GM12878 (cell line): ENCODE data around the gene AKNA. TPM values are rescaled to one million over a fixed set of nuclear protein-coding genes. Genes with fewer than 3 reads are reported as not detected.
"Not testable (repeated sequence)": the region's sequence is repeated elsewhere in the genome, so short reads cannot be mapped to it uniquely, and the experiment has no call there.

Experiments used
- ATAC-seq: fragments of 200-7000 bp; cut with Tn5 transposase; 3 replicates; pipeline ENCODE4 v1.9.1; 2020; ENCODE audit warnings: mild to moderate bottlenecking, moderate library complexity
- BruUV-seq: library from RNA; stranded (reverse); fragments of 400-500 nt; replicated peaks from 2 replicates; lab custom pipeline; 2021; lab: Mats Ljungman, UMichigan
- CTCF ChIA-PET: fragments of 300-600 bp; sonication (Branson Sonifier 250); formaldehyde crosslinking; extraction: SDS; loops from one replicate; lab custom pipeline; 2021; ENCODE audit warnings: inconsistent platforms; lab: Yijun Ruan, JAX
- POLR2A ChIA-PET: fragments of 350-600 bp; formaldehyde crosslinking; extraction: SDS; loops from one replicate; lab custom pipeline; 2021; ENCODE audit warnings: inconsistent platforms; lab: Charles Lee
- RAD21 ChIA-PET: fragments of 300-600 bp; sonication (Branson Sonifier 250); formaldehyde crosslinking; loops from one replicate; lab custom pipeline; 2023; ENCODE audit warnings: antibody characterized with exemption; ENCODE audit not compliant: unreplicated experiment; lab: Charles Lee
- SMC1A ChIA-PET: fragments of 300-600 bp; sonication (Branson Sonifier 250); formaldehyde crosslinking; loops from one replicate; lab custom pipeline; 2023; ENCODE audit not compliant: unreplicated experiment, uncharacterized antibody; lab: Charles Lee
- DNase-seq: peaks from one replicate; pipeline ENCODE4 v3.0.0-alpha.2; 2011; ENCODE audit warnings: low read depth, low spot score
- FAIRE-seq: peaks from 3 replicates; lab custom pipeline; 2011; peaks lifted over from hg19 to GRCh38; lab: Jason Lieb, UNC
- H2AFZ ChIP-seq: 2 replicates; pipeline ENCODE4 v1.6.0; 2011; ENCODE audit warnings: low read depth, low read length, control low read depth; ENCODE audit not compliant: control insufficient read depth
- H3K27ac ChIP-seq: 2 replicates; pipeline ENCODE4 v1.5.1; 2011; ENCODE audit warnings: control low read depth; ENCODE audit not compliant: control insufficient read depth, insufficient read depth
- H3K27me3 ChIP-seq, 2 experiments: replicated peaks in 1 of 2; 2 replicates each; pipeline versions ENCODE4 v1.6.0 to v1.6.1; 2011; ENCODE audit warnings: low read length in 1 of 2; ENCODE audit not compliant: control insufficient read depth in 2 of 2, insufficient read depth in 2 of 2
- H3K36me3 ChIP-seq, 2 experiments: 2 replicates each; pipeline ENCODE4 v1.5.1; 2011; ENCODE audit warnings: low read length in 1 of 2; ENCODE audit not compliant: control insufficient read depth in 2 of 2, insufficient read depth in 2 of 2
- H3K4me1 ChIP-seq: 2 replicates; pipeline ENCODE4 v1.6.1; 2011; ENCODE audit warnings: mild to moderate bottlenecking, low read length, moderate library complexity, mixed read lengths; ENCODE audit not compliant: control insufficient read depth, insufficient read depth
- H3K4me2 ChIP-seq: 2 replicates; pipeline ENCODE4 v1.6.0; 2011; ENCODE audit warnings: control low read depth; ENCODE audit not compliant: control insufficient read depth, insufficient read depth
- H3K4me3 ChIP-seq: fragments of 200-600 bp; sonication (generic); 2 replicates; pipeline ENCODE4 v1.5.1; 2016
- H3K79me2 ChIP-seq: 2 replicates; pipeline ENCODE4 v1.6.0; 2011; ENCODE audit warnings: low read length; ENCODE audit not compliant: control insufficient read depth, insufficient read depth
- H3K9ac ChIP-seq: 2 replicates; pipeline ENCODE4 v1.8.0; 2011; ENCODE audit warnings: low read length, control low read depth, mixed read lengths; ENCODE audit not compliant: control insufficient read depth, insufficient read depth
- H3K9me3 ChIP-seq: replicated peaks from 3 replicates; pipeline ENCODE4 v1.5.1; 2011; ENCODE audit warnings: mild to moderate bottlenecking, low read length; ENCODE audit not compliant: control insufficient read depth, insufficient read depth
- H4K20me1 ChIP-seq: 2 replicates; pipeline ENCODE4 v1.6.0; 2011; ENCODE audit not compliant: control insufficient read depth, insufficient read depth
- WGBS: methylation state at CpG from one replicate; pipeline ENCODE4 v1.1.6; 2016; ENCODE audit warnings: low lambda C conversion rate; ENCODE audit not compliant: insufficient replicate concordance, insufficient coverage; ENCODE audit errors: missing lambda C conversion rate; 5-methylcytosine and 5-hydroxymethylcytosine counted together
- in situ Hi-C: fragments of 300-500 bp; cut with MboI; formaldehyde crosslinking; loops from 9 replicates; pipeline ENCODE4 v1.14.3; 2018; ENCODE audit warnings: mixed read lengths
- intact Hi-C: fragments of 100-400 bp; cut with micrococcal nuclease; formaldehyde crosslinking; loops from one replicate; pipeline ENCODE4 v1.14.2; 2022; ENCODE audit not compliant: unreplicated experiment
- polyA plus RNA-seq, 11 experiments: library from polyadenylated mRNA; depleted of rRNA in 4 of 11; unstranded in 6 of 11; stranded (reverse) in 5 of 11; fragments of >200 nt; fragmentation: Nextera tagmentation in 4 of 11; fragmentation: Illumina TruSeq in 1 of 11; extraction: Ambion mirVana in 4 of 11; extraction: Trizol in 1 of 11; gene quantifications; 1 replicate in 1 of 11; 2 replicates in 10 of 11; pipeline versions ENCODE4 v1.2.1 to v1.2.3, GENCODE V29; 2011 to 2016; ENCODE audit warnings: inconsistent platforms in 2 of 11, missing spikeins in 2 of 11, low read depth in 1 of 11
- total RNA-seq, 4 experiments: library from RNA; depleted of rRNA in 3 of 4; stranded (reverse); fragments of >200 nt in 3 of 4; fragmentation: Illumina TruSeq in 1 of 4; extraction: Trizol in 1 of 4; gene quantifications; 2 replicates each; pipeline versions ENCODE4 v1.2.1 to v1.2.3, GENCODE V29; 2013 to 2021
- TF ChIP-seq, protein P1 (sequence below): fragments of 450-650 bp; IDR thresholded peaks from 2 replicates; pipeline ENCODE4 v1.6.1; 2017; ENCODE audit warnings: mild to moderate bottlenecking, moderate library complexity

Gene AKNA
- total and polyA plus RNA-seq, 10 of the 15 experiments (the other 5 are each of a cell fraction or from before 2014, with no cell fraction given) = 1.6 to 132 (median 35.3) TPM

GRCh38 chr9:114321759-114322158 lies 66.0 kb downstream of the AKNA start:
- ChIA-PET POLR2A (no interaction called here), CTCF (interaction anchor here (1.0 kb wide), 1 partner anchor 31 kb away, joined by 3 read pairs; no protein-coding TSS in a partner anchor), SMC1A (no interaction called here), RAD21 (no interaction called here)
- Histone ChIP-seq H3K4me2 (no peak overlapping the region), H3K4me1 (no peaks in the 10 kb centered on the region), H3K4me3 (no peak overlapping the region), H2AFZ (no peak overlapping the region), H3K27me3 (no peaks in the 10 kb centered on the region), H3K79me2 (no peaks in the 10 kb centered on the region), H4K20me1 (no peaks in the 10 kb centered on the region), H3K27ac (no peak overlapping the region), H3K9me3 (no peaks in the 10 kb centered on the region), H3K36me3 (no peaks in the 10 kb centered on the region), H3K9ac (no peak overlapping the region)
- intact Hi-C loops (no loop called here), in situ Hi-C loops (no loop called here)
- BruUV-seq = no TSS peak
- no peak for ATAC-seq
- TF ChIP-seq, protein P1, sequence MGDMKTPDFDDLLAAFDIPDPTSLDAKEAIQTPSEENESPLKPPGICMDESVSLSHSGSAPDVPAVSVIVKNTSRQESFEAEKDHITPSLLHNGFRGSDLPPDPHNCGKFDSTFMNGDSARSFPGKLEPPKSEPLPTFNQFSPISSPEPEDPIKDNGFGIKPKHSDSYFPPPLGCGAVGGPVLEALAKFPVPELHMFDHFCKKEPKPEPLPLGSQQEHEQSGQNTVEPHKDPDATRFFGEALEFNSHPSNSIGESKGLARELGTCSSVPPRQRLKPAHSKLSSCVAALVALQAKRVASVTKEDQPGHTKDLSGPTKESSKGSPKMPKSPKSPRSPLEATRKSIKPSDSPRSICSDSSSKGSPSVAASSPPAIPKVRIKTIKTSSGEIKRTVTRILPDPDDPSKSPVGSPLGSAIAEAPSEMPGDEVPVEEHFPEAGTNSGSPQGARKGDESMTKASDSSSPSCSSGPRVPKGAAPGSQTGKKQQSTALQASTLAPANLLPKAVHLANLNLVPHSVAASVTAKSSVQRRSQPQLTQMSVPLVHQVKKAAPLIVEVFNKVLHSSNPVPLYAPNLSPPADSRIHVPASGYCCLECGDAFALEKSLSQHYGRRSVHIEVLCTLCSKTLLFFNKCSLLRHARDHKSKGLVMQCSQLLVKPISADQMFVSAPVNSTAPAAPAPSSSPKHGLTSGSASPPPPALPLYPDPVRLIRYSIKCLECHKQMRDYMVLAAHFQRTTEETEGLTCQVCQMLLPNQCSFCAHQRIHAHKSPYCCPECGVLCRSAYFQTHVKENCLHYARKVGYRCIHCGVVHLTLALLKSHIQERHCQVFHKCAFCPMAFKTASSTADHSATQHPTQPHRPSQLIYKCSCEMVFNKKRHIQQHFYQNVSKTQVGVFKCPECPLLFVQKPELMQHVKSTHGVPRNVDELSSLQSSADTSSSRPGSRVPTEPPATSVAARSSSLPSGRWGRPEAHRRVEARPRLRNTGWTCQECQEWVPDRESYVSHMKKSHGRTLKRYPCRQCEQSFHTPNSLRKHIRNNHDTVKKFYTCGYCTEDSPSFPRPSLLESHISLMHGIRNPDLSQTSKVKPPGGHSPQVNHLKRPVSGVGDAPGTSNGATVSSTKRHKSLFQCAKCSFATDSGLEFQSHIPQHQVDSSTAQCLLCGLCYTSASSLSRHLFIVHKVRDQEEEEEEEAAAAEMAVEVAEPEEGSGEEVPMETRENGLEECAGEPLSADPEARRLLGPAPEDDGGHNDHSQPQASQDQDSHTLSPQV = no peak
- WGBS = 17% methylated on average over 8 of the region's 8 CpGs
- no peak for DNase-seq
- FAIRE-seq = no peak

DNA sequence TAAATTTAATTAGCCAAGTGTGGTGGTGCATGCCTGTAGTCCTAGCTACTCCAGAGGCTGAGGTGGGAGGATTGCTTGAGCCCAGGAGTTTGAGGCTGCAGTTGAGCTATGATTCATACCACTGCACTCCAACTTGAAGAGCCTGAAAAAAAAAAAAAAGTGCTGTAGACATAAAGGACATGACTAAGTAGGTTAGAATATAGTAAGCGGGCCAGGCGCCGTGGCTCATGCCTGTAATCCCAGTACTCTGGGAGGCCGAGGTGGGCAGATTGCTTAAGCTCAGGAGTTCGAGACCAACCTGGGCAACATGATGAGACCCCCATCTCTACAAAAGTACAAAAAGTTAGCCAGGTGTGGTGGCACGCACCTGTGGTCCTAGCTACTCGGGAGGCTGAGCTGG lies 67.1 kb downstream of the AKNA start:
- in situ Hi-C loops, POLR2A ChIA-PET, H3K27me3 ChIP-seq, FAIRE-seq, DNase-seq, H3K9me3 ChIP-seq, RAD21 ChIA-PET, SMC1A ChIA-PET, H3K4me3 ChIP-seq, H3K79me2 ChIP-seq, intact Hi-C loops, H3K9ac ChIP-seq, H3K27ac ChIP-seq, H3K4me1 ChIP-seq, H4K20me1 ChIP-seq, H3K4me2 ChIP-seq, ATAC-seq, H2AFZ ChIP-seq, H3K36me3 ChIP-seq, BruUV-seq: not testable (repeated sequence)
- CTCF ChIA-PET = interaction anchor here (0.6 to 1.1 kb wide), 2 partner anchors 207 to 238 kb away, joined by 4 read pairs; no protein-coding TSS in a partner anchor
- WGBS = 34% methylated on average over 7 of the region's 7 CpGs
